Endothelial cell (in vitro differentiated cells): ENCODE data around the gene PPP1R14B. TPM values are rescaled to one million over a fixed set of nuclear protein-coding genes. Genes with fewer than 3 reads are reported as not detected.
A peak's percentile ranks its signal among the peaks of the same experiment; 100 is the strongest.

Experiments used
- DNase-seq: peaks from one replicate; pipeline ENCODE4 v3.0.0; 2021; ENCODE audit warnings: low spot score
- H3K27ac Mint-ChIP-seq: one replicate; pipeline ENCODE4 v1.8.0; 2021; ENCODE audit warnings: mixed read lengths, inconsistent platforms; ENCODE audit not compliant: unreplicated experiment
- H3K27me3 Mint-ChIP-seq: one replicate; pipeline ENCODE4 v1.8.0; 2021; ENCODE audit warnings: mild to moderate bottlenecking, moderate library complexity, mixed read lengths, inconsistent platforms; ENCODE audit not compliant: unreplicated experiment
- H3K36me3 Mint-ChIP-seq: one replicate; pipeline ENCODE4 v1.8.0; 2021; ENCODE audit warnings: mild to moderate bottlenecking, low read depth, mixed read lengths, inconsistent platforms; ENCODE audit not compliant: unreplicated experiment
- H3K4me1 Mint-ChIP-seq: one replicate; pipeline ENCODE4 v1.8.0; 2021; ENCODE audit warnings: mild to moderate bottlenecking, mixed read lengths, inconsistent platforms; ENCODE audit not compliant: unreplicated experiment
- H3K4me3 Mint-ChIP-seq: one replicate; pipeline ENCODE4 v1.8.0; 2021; ENCODE audit warnings: mild to moderate bottlenecking, mixed read lengths, inconsistent platforms; ENCODE audit not compliant: unreplicated experiment
- H3K9me3 Mint-ChIP-seq: one replicate; pipeline ENCODE4 v1.8.0; 2021; ENCODE audit warnings: mixed read lengths, inconsistent platforms; ENCODE audit not compliant: unreplicated experiment
- CTCF ChIP-seq: fragments of 200-600 bp; sonication (generic); IDR thresholded peaks from one replicate; pipeline ENCODE4 v1.5.0; 2021; ENCODE audit warnings: antibody characterized with exemption; ENCODE audit not compliant: unreplicated experiment
- total RNA-seq: library from RNA; stranded (reverse); fragmentation: NEBNext Ultra II Directional; extraction: Animal tissue kit (Norgen Biotek cat#: 25700); gene quantifications from one replicate; pipeline ENCODE4 v1.2.1, GENCODE V29; 2021; ENCODE audit not compliant: unreplicated experiment

The PPP1R14B gene
- total RNA-seq, 1 donor from 2014 or later, result 201 TPM

GRCh38 chr11:64202992-64203391 lies 43.8 kb downstream of the PPP1R14B start:
- Mint-ChIP-seq H3K9me3 (no peaks in the 10 kb centered on the region), H3K36me3 (peaks cover 35% of the 10 kb centered on the region), H3K27me3 (peaks cover 8% of the 10 kb centered on the region), H3K4me3 (peak overlapping the region; percentile 78), H3K4me1 (peaks cover 33% of the 10 kb centered on the region), H3K27ac (no peak overlapping the region)
- DNase-seq, result no peak
- TF ChIP-seq CTCF, result no peak

DNA sequence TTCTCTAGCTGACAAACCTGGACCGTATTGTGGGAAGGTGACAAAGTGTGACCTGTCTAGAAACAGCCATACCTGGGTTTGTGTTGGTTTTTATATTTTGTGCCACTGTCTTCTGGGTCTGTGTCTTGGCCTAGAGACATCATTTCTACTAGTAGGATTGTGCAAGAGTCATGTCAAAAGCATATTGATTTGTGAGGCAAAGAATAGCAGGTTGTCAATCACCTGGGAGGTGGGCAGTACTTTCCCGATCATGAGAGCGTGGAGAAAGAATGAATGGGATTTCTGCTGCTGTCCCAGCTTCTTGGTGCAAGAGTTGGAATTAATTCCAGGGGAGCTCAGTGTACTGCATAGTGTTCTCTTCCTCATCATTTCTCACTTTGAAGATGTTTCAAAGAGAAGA lies 45.2 kb downstream of the PPP1R14B start:
- no peak overlapping the region for H3K27ac Mint-ChIP-seq
- no peak for DNase-seq
- peaks cover 44% of the 10 kb centered on the region for H3K36me3 Mint-ChIP-seq

DNA sequence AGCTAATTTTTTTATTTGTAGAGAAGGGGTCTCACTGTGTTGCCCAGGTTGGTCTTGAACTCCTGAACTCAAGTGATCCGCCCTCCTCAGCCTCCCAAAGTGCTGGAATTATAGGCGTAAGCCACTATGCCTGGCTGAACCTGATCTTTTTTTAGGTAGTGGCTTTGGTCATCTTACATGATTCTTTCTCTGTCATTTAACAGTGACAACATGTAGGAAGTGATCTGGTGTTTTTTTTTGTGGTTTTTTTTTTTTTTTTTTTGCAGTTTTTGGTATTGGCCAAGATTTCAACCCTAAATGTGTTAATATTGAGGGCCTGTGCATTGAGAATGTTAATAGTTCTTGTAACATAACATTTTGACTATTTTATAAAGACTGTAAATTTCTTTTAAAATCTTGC lies 48.2 kb downstream of the PPP1R14B start:
- no peak for DNase-seq
- Mint-ChIP-seq H3K36me3 (peaks cover 54% of the 10 kb centered on the region), H3K27me3 (peaks cover 7% of the 10 kb centered on the region), H3K27ac (no peak overlapping the region), H3K4me1 (peaks cover 4% of the 10 kb centered on the region), H3K9me3 (no peaks in the 10 kb centered on the region), H3K4me3 (no peak overlapping the region)
- no peak for TF ChIP-seq CTCF

More for the DNA sequence above, 45.2 kb downstream of the PPP1R14B start:
- H3K9me3 Mint-ChIP-seq, result no peaks in the 10 kb centered on the region
- H3K4me1 Mint-ChIP-seq, result peaks cover 23% of the 10 kb centered on the region
- TF ChIP-seq CTCF, result no peak
- peaks cover 9% of the 10 kb centered on the region for H3K27me3 Mint-ChIP-seq
- H3K4me3 Mint-ChIP-seq, result peak overlapping the region; percentile 63

DNA sequence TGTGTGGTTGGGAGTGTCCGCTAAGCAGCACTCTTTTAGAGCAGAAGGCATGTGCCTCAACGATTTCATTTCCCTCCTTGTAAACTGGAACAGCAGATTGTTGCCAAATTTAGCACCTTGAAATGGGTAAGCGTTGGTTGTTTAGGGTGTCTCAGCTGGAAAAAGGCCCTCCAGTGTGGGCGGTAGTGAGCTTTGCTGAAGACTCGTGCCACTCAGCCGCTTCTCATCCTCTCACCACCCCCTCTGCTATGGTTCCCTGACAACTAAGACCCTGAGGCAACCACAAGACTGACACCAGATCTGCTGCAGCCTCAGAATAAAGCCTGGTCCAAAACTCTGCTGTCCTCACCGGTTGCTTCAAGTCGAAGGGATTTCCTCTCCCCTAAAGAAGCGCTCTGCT lies 50.1 kb downstream of the PPP1R14B start:
- no peak for DNase-seq
- Mint-ChIP-seq H3K36me3 (peaks cover 49% of the 10 kb centered on the region), H3K4me3 (no peak overlapping the region), H3K4me1 (no peaks in the 10 kb centered on the region), H3K9me3 (no peaks in the 10 kb centered on the region), H3K27ac (no peak overlapping the region), H3K27me3 (peaks cover 3% of the 10 kb centered on the region)
- no peak for TF ChIP-seq CTCF

Other genes starting within 250 kb of the PPP1R14B start
- not detected for gene FLRT1, start 211.0 kb downstream of the PPP1R14B start, total RNA-seq
- 4.1 TPM for gene MACROD1, start 80.8 kb downstream of the PPP1R14B start, total RNA-seq
- 124 TPM for gene STIP1, start 60.8 kb downstream of the PPP1R14B start, total RNA-seq
- 6.2 TPM for gene FERMT3, start 40.2 kb downstream of the PPP1R14B start, total RNA-seq
- gene TRPT1, start 20.8 kb downstream of the PPP1R14B start, total RNA-seq, result 23.2 TPM
- 21.2 TPM for gene NUDT22, start 20.7 kb downstream of the PPP1R14B start, total RNA-seq
- gene DNAJC4, start 16.4 kb downstream of the PPP1R14B start, total RNA-seq, result 38.0 TPM
- gene VEGFB, start 12.4 kb downstream of the PPP1R14B start, total RNA-seq, result 11.5 TPM
- 35.3 TPM for gene FKBP2, start 5.8 kb downstream of the PPP1R14B start, total RNA-seq
- gene PLCB3, start 4.6 kb upstream of the PPP1R14B start, total RNA-seq, result 51.0 TPM
- 40.7 TPM for gene BAD, start 37.7 kb upstream of the PPP1R14B start, total RNA-seq
- 56.0 TPM for gene GPR137, start 38.9 kb upstream of the PPP1R14B start, total RNA-seq
- 0.36 TPM for gene KCNK4, start 44.4 kb upstream of the PPP1R14B start, total RNA-seq
- 0.38 TPM for gene CATSPERZ, start 53.4 kb upstream of the PPP1R14B start, total RNA-seq
- 42.3 TPM for gene ESRRA, start 58.6 kb upstream of the PPP1R14B start, total RNA-seq
- 138 TPM for gene TRMT112, start 70.6 kb upstream of the PPP1R14B start, total RNA-seq
- gene PRDX5, start 71.2 kb upstream of the PPP1R14B start, total RNA-seq, result 264 TPM
- gene CCDC88B, start 93.3 kb upstream of the PPP1R14B start, total RNA-seq, result 8.3 TPM
- gene RPS6KA4, start 112.2 kb upstream of the PPP1R14B start, total RNA-seq, result 37.5 TPM